GM18508 (cell line): ENCODE data around the gene TMED10.
"Not testable (repeated sequence)": the region's sequence is repeated elsewhere in the genome, so short reads cannot be mapped to it uniquely, and the experiment has no call there.

ENCODE experiments used
- ATAC-seq: cut with Tn5 transposase; IDR thresholded peaks from one replicate; pipeline ENCODE4 v1.9.1; 2021; ENCODE audit warnings: moderate number of reproducible peaks; ENCODE audit not compliant: insufficient read depth, unreplicated experiment

TMED10 gene

GRCh38 chr14:75164809-75165208 is 11.6 kb downstream of the TMED10 start:
- ATAC-seq, result no peak

DNA sequence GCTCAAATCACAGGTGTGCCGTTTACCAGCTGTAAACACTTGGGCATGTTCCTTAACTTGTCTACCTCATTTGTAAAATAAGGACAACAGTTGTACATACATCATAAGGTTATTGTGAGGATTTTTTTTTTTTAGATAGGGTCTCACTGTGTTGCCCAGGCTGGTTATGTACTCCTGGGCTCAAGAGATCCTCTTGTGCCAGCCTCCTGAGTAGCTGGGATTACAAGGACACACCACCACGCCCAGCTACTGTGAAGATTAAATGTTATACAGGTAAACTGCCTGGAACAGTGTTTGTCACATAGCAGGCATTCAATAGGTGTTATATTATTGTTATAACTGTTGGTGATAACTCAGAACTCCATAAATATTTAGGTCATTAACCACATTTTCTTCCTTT is 12.7 kb downstream of the TMED10 start:
- ATAC-seq, result no peak

GRCh38 chr14:75162631-75163030 is 13.8 kb downstream of the TMED10 start:
- no peak for ATAC-seq

DNA sequence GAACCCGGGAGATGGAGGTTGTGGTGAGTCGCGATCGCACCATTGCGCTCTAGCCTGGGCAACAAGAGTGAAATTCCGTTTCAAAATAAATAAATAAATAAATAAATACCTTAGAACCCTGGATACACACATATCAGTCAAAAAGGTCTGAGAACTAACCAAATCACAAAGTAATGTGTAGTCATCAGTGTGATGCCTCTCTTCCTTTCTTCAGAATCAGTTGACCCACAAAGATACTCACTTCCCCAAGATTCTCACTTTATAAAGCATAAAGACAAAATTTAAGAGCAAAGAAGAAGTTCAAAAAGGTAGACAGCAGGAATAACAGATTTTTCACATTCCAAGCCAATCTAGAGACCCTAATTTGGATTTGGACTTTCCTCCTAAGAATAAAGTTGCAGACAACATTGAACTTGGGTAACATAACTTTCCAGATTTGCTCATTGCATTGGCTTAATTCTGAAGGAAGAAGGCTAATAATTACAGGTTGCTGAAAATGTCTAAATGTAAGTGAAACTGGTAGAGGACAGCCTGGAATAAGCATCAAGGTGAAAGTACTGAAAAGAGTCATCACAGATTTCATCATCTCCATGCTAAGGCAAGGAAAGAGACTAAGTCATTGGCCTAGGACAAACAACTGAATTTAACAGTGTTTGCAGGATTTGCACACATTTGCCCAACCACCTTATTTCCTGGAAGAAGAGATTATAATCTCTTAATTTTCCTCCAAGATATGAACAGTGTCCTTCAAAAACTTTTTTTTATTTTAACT is 17.4 kb downstream of the TMED10 start:
- ATAC-seq, result no peak

DNA sequence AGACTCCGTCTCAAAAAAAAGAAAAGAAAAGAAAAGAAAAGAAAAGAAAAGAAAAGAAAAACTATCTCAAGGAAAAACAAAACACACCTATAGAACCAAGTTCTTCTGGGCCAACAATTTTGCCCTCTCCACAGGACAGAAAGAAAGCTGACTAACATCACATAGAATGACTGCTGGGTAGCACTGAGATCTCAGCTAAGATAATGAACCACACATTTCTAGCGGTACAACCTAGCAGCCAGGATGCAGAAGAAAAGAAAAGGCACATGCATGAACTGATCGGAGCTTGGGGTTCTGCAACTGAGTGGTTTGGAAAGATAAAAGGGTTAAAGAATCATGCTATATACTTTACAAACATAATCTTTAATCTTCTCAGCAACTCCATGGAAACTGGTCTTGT is 19.5 kb downstream of the TMED10 start:
- ATAC-seq, result no peak

- no peak for ATAC-seq
Measured at GRCh38 chr14:75156111-75156510, 20.3 kb downstream of the TMED10 start.

GRCh38 chr14:75155169-75155568 is 21.2 kb downstream of the TMED10 start:
- ATAC-seq, result no peak

DNA sequence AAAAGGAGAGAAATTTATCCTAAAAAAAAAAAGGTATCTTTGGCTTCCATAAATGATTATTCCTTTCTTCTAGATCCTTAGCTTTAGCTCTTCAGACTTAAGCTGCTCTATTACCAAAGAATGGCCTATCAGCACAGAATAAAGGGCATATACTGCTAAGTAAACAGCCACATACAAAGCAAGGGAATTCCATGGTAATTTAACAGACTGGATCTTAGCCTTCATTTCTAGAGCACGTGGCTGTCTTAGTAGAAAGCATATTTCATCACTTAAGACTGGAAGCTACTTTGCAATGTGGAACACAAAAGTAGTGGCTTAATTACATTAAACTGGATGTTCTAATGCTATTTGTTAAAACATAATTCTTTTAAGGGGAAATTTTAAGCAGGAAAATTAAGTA is 23.1 kb downstream of the TMED10 start:
- no peak for ATAC-seq

DNA sequence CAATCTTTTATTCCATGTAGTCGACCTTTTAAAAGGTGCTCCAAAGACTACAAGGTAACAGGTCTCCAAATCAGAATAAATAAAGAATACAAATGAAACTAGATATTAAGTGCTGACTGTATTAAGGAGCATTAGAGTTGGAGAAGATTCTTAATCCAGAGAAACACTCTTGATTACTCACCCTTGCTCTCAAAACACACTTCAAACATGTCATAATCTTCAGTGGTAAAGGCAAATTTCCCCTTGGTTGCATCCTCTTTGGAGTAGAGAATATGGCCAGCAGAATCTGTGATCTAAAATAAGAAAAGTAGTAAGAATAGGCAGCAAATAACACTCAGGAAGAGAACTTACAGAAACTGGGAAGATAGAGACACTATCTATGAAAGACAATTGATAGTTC is 24.6 kb downstream of the TMED10 start:
- ATAC-seq, result no peak

- not testable (repeated sequence) for ATAC-seq
Measured at GRCh38 chr14:75150637-75151036, 25.8 kb downstream of the TMED10 start.

- ATAC-seq, result no peak
Measured at GRCh38 chr14:75150150-75150549, 26.3 kb downstream of the TMED10 start.

DNA sequence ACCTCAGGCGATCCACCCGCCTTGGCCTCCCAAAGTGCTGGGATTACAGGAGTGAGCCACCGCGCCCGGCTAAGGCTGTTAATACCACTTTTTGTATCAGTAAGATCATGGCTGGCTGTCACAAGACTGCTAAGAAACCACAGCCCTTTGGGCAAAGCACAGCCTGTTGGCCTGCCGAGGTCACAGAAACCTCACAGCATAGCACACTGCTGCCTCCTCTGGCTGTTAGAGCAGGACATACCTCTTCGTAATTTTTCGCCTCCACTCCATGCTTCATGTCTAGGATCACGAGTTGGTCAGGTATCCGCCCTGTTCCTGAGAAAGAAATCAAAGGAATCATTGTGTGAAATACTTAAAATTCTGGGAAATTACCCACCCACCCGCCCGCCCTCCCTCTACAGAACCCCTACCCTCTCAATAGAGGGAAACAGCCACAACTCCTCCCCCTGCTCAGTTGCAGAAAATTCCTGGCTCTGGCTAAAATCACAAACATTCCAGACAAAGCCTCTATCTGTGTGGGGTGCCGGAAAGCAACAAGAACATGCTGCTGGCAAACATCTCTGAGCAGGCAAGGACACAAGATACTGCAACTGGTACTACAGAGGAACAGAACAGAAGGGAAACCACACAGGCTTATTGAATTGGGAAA is 28.9 kb downstream of the TMED10 start:
- no peak for ATAC-seq

DNA sequence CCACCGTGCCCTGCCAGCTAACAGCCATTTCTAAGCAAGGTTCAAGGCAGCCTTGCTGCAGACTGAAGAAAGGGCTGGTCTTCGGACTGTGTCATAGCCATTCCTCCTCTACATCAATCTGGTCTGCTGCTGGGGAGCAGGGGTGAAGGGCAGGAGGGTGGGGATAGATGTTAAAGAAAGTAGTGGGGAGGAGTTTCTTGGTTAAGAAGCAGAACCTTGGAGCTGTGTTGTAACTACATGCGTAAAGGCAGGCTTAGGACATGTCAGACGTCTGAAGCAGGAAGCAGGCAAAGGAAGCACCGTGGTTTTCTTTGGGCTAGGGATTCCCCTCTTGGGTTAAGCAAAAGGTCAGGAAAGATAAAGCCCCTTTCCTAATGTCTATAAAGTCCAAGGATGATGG is 31.5 kb downstream of the TMED10 start:
- ATAC-seq, result no peak

DNA sequence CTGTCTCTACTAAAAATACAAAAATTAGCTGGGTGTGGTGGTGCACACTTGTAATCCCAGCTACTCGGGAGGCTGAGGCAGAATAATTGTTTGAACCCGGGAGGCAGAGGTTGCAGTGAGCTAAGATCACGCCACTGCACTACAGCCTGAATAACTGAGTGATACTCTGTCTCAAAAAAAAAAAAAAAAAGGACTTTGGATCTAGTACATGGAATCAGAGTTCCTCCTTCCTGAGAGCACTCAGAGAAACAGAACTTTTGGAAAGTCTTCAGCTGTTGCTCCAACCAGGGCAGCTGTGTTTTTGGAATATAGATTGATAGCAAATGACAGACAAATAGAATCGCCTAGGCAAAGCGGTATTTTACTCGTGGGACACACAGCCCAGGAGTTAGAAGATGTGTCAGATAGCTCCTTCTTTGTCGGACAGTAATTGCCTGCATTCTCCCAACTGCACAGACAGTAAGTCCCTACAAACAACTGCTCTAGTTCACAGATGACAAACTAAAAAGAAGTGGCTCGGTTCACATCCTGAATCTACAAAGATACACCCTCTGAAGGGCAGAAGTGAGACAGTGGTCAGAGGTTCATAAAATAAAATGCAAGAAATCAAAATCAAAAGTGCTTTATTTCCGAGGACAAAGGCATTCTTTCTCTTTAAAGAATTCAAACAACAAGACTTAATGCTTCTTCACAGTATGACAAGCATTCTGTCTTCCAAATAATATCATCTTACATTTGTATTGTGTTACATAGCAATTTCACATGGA is 32.5 kb downstream of the TMED10 start:
- no peak for ATAC-seq

- ATAC-seq, result no peak
Measured at GRCh38 chr14:75142494-75142893, 33.9 kb downstream of the TMED10 start.

GRCh38 chr14:75141967-75142366 is 34.4 kb downstream of the TMED10 start:
- ATAC-seq, result no peak

DNA sequence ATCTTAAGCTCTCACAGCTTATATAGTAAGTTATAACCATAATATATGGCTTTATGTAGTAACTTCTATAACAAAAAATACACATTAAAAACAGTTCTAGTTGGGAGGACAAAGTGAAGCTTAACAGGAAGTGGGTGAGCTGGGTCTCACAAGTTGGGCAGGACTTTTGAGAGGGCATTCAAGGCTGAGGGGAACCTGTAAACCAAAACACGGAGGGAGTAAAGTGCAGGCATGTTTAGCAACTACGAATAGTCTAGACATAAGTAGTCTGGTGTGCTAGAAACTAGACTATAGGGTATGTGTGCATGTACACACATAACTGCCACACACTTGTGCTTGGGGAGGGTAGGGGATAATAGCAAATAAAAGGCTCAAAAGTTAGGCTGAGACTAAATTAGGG is 35.4 kb downstream of the TMED10 start:
- ATAC-seq, result no peak

DNA sequence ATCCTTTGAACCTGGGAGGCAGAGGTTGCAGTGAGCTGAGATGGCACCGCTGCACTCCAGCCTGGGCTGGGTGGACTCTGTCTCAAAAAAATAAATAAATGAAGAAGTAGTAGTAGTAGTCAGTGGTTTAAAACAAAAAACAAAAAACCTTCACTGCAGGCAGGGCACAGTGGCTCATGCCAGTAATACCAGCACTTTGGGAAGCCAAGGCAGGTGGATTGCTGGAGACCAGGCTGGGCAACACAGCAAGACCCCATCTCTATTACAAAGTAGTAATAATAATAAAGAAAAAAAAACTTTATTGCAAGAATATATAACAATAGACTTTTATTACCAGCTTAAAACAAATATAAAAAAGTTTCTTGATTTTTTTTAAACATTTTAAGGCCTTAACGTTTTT is 35.8 kb downstream of the TMED10 start:
- no peak for ATAC-seq

GRCh38 chr14:75139185-75139584 is 37.2 kb downstream of the TMED10 start:
- no peak for ATAC-seq

DNA sequence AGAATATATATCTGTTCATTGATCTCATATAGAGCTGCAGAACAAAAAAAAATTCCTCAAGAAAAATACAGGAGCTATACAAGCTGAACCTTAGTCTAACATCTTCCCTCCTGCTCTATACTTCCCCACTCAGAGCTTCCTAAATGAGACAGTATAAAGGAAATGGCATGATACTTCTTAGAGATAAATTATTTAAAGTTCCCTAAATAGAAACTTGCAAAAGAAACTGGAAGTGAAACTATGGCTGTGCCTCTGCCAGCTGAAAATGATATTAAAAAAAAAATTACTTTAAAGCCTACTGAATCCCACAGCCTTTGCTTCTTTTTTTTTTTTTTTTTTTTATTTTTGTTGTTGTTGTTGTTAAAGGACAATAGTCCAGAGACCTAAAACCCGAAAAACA is 37.9 kb downstream of the TMED10 start:
- no peak for ATAC-seq

DNA sequence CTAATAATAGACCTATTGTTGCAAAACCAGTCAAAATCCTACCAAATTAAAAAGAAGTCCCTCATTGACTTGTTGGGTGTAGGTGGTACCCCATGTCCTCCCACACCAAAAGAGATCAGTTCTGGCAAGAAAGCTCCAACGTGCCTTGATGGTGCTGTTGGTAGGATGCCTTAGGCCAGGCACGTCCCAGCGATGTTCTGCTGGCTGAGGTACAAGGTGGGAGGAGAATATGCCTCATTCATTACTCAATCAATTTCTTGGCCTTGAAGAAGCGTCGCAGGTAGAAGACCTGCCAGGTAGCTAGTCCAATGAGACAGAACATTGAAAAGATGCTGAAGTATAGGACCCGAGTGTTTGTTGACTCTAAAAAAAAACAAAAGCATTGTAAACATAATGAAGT is 41.8 kb downstream of the TMED10 start:
- ATAC-seq, result no peak
